ENCODE results near the gene TMEM256.

GRCh38 chr17:7406235-7406825 is 2.4 kb upstream of the TMEM256 start:
- no peak for TF ChIP-seq POLR2A (IDR thresholded peaks at IDR 0.05)
- TF ChIP-seq CTCF (IDR thresholded peaks at IDR 0.05) = no peak
